Chondrocyte (in vitro differentiated cells): ENCODE measurements around the gene HHAT. TPM values are rescaled to one million over a fixed set of nuclear protein-coding genes. Genes with fewer than 3 reads are reported as not detected.

Experiments used
- DNase-seq: peaks from one replicate; pipeline ENCODE4 v3.0.0; 2021; ENCODE audit warnings: mixed read lengths, low spot score
- H3K27ac Mint-ChIP-seq: one replicate; pipeline ENCODE4 v1.8.0; 2021; ENCODE audit warnings: mild to moderate bottlenecking, moderate library complexity, mixed read lengths; ENCODE audit not compliant: unreplicated experiment
- H3K27me3 Mint-ChIP-seq: 2 replicates; pipeline ENCODE4 v1.8.0; 2021; ENCODE audit warnings: low read depth, mixed read lengths
- H3K36me3 Mint-ChIP-seq: 2 replicates; pipeline ENCODE4 v1.8.0; 2021; ENCODE audit warnings: low read depth, mixed read lengths
- H3K4me1 Mint-ChIP-seq: 2 replicates; pipeline ENCODE4 v1.8.0; 2021; ENCODE audit warnings: low read depth, mild to moderate bottlenecking, mixed read lengths
- H3K4me3 Mint-ChIP-seq: one replicate; pipeline ENCODE4 v1.8.0; 2021; ENCODE audit warnings: mild to moderate bottlenecking, moderate library complexity, mixed read lengths; ENCODE audit not compliant: unreplicated experiment
- H3K9me3 Mint-ChIP-seq: 2 replicates; pipeline ENCODE4 v1.8.0; 2021; ENCODE audit warnings: low read depth, mixed read lengths
- total RNA-seq: library from RNA; stranded (reverse); gene quantifications from 3 replicates; pipeline ENCODE4 v1.2.1, GENCODE V29; 2021
- TF ChIP-seq, protein P1 (sequence below): fragments of 200-600 bp; sonication (generic); IDR thresholded peaks from 2 replicates; pipeline ENCODE4 v1.5.0; 2021; ENCODE audit warnings: antibody characterized with exemption, mild to moderate bottlenecking, moderate library complexity

HHAT gene
- total RNA-seq, 1 donor from 2014 or later, result 6.4 TPM

DNA sequence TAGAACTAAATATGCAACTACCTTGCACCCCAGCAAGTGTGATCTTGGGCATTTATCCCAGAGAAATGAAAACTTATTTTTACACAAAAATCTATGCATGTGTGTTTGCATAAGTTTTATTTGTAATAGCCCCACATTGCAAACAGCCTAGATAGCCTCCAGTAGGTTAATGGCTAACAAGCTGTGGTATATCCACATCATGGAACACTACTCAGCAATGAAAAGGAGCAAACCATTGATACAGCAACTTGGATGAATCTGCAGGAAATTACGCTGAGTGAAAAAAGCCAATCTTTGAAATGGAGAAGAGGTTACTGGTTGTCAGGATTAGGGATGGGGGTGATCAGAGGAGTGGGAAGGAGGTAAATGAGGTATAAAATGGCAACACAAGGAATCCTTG, 67.8 kb downstream of the HHAT start:
- Mint-ChIP-seq H3K27ac (no peak overlapping the region), H3K27me3 (no peaks in the 10 kb centered on the region), H3K9me3 (no peaks in the 10 kb centered on the region), H3K4me3 (no peak overlapping the region), H3K36me3 (no peaks in the 10 kb centered on the region), H3K4me1 (peaks cover 59% of the 10 kb centered on the region)
- TF ChIP-seq, protein P1, sequence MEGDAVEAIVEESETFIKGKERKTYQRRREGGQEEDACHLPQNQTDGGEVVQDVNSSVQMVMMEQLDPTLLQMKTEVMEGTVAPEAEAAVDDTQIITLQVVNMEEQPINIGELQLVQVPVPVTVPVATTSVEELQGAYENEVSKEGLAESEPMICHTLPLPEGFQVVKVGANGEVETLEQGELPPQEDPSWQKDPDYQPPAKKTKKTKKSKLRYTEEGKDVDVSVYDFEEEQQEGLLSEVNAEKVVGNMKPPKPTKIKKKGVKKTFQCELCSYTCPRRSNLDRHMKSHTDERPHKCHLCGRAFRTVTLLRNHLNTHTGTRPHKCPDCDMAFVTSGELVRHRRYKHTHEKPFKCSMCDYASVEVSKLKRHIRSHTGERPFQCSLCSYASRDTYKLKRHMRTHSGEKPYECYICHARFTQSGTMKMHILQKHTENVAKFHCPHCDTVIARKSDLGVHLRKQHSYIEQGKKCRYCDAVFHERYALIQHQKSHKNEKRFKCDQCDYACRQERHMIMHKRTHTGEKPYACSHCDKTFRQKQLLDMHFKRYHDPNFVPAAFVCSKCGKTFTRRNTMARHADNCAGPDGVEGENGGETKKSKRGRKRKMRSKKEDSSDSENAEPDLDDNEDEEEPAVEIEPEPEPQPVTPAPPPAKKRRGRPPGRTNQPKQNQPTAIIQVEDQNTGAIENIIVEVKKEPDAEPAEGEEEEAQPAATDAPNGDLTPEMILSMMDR, result no peak
- no peak for DNase-seq

DNA sequence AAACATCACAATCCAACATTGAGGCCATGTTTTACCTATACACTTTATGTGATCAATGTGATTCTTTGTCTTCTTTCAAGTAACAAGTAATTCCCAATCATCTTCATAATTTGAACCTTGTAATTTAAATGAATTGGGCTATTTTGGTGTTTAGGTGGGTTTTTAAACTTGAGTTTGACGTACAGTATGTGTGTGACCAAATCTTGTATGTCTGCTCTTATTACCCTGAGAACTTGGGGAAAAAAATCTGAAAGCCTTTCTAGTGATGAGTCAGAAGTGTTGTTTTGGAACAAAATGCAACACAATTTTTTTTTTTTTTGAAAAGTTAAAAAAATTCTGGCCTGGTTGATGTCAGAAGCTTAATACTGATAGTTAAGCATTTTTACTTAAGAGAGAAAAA, 68.5 kb downstream of the HHAT start:
- Mint-ChIP-seq H3K36me3 (no peaks in the 10 kb centered on the region), H3K27ac (peak overlapping the region; percentile 33), H3K9me3 (no peaks in the 10 kb centered on the region), H3K27me3 (no peaks in the 10 kb centered on the region), H3K4me1 (peaks cover 59% of the 10 kb centered on the region), H3K4me3 (no peak overlapping the region)
- TF ChIP-seq, protein P1, result no peak
- no peak for DNase-seq

DNA sequence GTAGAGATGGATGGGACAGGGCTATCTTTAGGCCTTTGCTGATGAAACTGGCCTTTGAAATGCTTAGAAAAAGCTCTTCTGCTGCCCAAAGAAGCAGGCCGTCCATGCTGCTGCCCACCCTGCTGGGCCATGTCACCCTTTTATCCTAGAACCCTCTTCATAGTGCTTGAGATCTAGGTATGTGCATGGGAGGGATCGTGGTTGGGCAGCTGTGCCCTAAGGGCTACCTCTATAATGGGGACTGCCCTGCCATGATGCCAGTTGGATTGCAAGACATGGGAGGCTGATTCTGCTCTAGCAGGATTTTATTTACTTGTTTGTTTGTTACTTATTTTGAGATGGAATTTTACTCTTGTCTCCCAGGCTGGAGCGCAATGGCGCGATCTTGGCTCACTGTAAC, 69.0 kb downstream of the HHAT start:
- no peak for DNase-seq
- no peak overlapping the region for H3K27ac Mint-ChIP-seq
- TF ChIP-seq, protein P1, result no peak
- H3K9me3 Mint-ChIP-seq, result no peaks in the 10 kb centered on the region
- no peaks in the 10 kb centered on the region for H3K36me3 Mint-ChIP-seq
- H3K4me1 Mint-ChIP-seq, result peaks cover 59% of the 10 kb centered on the region
- no peak overlapping the region for H3K4me3 Mint-ChIP-seq
- H3K27me3 Mint-ChIP-seq, result no peaks in the 10 kb centered on the region

DNA sequence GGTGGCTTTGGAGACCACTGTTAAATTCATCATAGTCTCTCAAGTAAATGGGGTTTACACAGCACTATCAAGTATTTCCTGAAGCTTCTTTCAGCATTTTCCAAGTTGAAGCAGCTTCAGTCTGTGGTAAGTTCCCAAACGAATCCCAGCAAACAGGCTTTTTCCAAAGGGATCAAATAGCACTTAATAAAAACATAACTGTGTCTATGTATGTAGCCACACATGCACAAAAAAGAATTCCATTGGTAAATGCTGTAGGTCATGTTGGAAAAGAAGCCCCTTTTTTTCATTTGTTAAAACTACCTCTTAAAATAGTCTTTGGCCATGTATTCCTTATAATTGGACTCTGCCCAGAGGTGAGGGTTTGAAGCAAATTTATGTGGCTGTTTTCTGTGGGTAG, 69.8 kb downstream of the HHAT start:
- DNase-seq, result no peak
- Mint-ChIP-seq H3K27ac (peak overlapping the region; percentile 14), H3K4me1 (peaks cover 52% of the 10 kb centered on the region), H3K27me3 (no peaks in the 10 kb centered on the region), H3K9me3 (no peaks in the 10 kb centered on the region), H3K36me3 (no peaks in the 10 kb centered on the region), H3K4me3 (no peak overlapping the region)
- TF ChIP-seq, protein P1, result no peak

DNA sequence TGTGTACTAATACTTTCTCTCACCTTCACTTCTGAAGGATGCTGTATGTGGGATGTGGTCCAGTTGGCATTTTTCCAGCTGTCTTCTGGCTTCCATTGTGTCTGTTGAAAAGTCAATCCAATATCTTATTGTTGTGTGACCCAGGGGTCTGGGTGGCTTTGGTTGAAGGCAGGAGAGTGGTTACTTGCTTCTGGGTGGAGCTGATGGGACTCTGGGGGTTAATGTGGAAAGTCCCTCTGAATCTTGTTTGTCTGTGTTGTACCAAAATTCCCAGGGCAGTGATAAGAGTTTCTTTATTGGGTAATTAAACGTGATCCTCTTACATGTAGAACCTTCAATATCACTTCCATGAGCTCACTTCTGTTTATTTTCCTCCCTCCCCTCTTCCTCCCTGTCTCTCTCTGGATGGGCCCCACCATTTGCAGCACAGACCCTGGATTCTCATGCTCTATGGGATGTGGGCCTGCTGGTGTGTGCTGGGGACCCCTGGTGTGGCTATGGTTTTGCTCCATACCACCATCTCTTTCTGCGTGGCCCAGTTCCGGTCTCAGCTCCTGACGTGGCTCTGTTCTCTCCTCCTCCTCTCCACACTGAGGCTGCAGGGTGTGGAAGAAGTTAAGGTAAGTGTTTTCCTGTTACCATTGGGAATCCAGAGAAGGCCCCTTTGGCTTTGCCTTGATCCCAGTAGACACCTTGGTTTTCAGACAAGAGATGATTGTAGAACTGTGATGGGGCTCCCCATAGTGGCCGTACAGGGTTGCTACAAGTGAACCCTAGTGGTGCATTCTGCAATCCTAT, 71.5 kb downstream of the HHAT start:
- Mint-ChIP-seq H3K4me1 (peaks cover 35% of the 10 kb centered on the region), H3K9me3 (no peaks in the 10 kb centered on the region), H3K27me3 (no peaks in the 10 kb centered on the region), H3K27ac (peak overlapping the region; percentile 62), H3K4me3 (no peak overlapping the region), H3K36me3 (no peaks in the 10 kb centered on the region)
- DNase-seq, result no peak
- TF ChIP-seq, protein P1, result peak; percentile 93
